Fibroblast of villous mesenchyme (primary cell): Measurements from ENCODE around the gene NT5C1A. TPM values are rescaled to one million over a fixed set of nuclear protein-coding genes. Genes with fewer than 3 reads are reported as not detected.
A peak's percentile ranks its signal among the peaks of the same experiment; 100 is the strongest.

Experiments used
- DNase-seq: peaks from one replicate; pipeline ENCODE4 v3.0.0-alpha.2; 2010; ENCODE audit warnings: low read depth
- H3K4me3 ChIP-seq: 2 replicates; pipeline ENCODE4 v1.5.1; 2011; ENCODE audit warnings: low read depth, mild to moderate bottlenecking, low read length
- CTCF ChIP-seq: IDR thresholded peaks from 2 replicates; pipeline ENCODE4 v1.5.1; 2012; ENCODE audit warnings: low read depth, mild to moderate bottlenecking, low read length; ENCODE audit not compliant: insufficient read depth
- total RNA-seq: library from RNA; depleted of rRNA; stranded (reverse); fragments of >200 nt; gene quantifications from 2 replicates; pipeline ENCODE4 v1.2.3, GENCODE V29; 2012

NT5C1A gene
- total RNA-seq, 1 donor, result not detected

GRCh38 chr1:39652554-39652953 is 19.4 kb downstream of the NT5C1A start:
- no peak for TF ChIP-seq CTCF
- no peak overlapping the region for H3K4me3 ChIP-seq
- no peak for DNase-seq

- no peak for TF ChIP-seq CTCF
- DNase-seq, result no peak
- H3K4me3 ChIP-seq, result no peak overlapping the region
Observed at GRCh38 chr1:39652105-39652504, 19.8 kb downstream of the NT5C1A start.

- TF ChIP-seq CTCF, result no peak
- no peak for DNase-seq
- no peak overlapping the region for H3K4me3 ChIP-seq
Observed at GRCh38 chr1:39650431-39650830, 21.5 kb downstream of the NT5C1A start.

- TF ChIP-seq CTCF, result no peak
- H3K4me3 ChIP-seq, result no peak overlapping the region
- no peak for DNase-seq
Observed at GRCh38 chr1:39649636-39650185, 22.2 kb downstream of the NT5C1A start.

- no peak for TF ChIP-seq CTCF
- DNase-seq, result peak; percentile 47
- H3K4me3 ChIP-seq, result no peak overlapping the region
Observed at GRCh38 chr1:39648496-39648895, 23.4 kb downstream of the NT5C1A start.

- no peak for TF ChIP-seq CTCF
- no peak for DNase-seq
Observed at GRCh38 chr1:39647247-39647646, 24.7 kb downstream of the NT5C1A start.

More at GRCh38 chr1:39647247-39647646, 24.7 kb downstream of the NT5C1A start:
- no peak overlapping the region for H3K4me3 ChIP-seq
